Dendritic cell treated with granulocyte-macrophage colony-stimulating factor and Interleukin-4, amounts not matched to agents 40 ng/mL and 50 ng/mL, for 4 days (primary cell): Measurements from ENCODE around the gene PLEKHG1.

Experiments used
- H3K27ac Mint-ChIP-seq: one replicate; pipeline ENCODE4 v1.8.0; 2022; ENCODE audit warnings: mild to moderate bottlenecking, mixed read lengths
- H3K27me3 Mint-ChIP-seq: one replicate; pipeline ENCODE4 v1.8.0; 2022; ENCODE audit warnings: mild to moderate bottlenecking, mixed read lengths
- H3K36me3 Mint-ChIP-seq: one replicate; pipeline ENCODE4 v1.8.0; 2022; ENCODE audit warnings: low read depth, mixed read lengths
- H3K4me1 Mint-ChIP-seq: one replicate; pipeline ENCODE4 v1.8.0; 2022; ENCODE audit warnings: low read depth, mixed read lengths
- H3K4me3 Mint-ChIP-seq: one replicate; pipeline ENCODE4 v1.8.0; 2022; ENCODE audit warnings: mild to moderate bottlenecking, moderate library complexity, mixed read lengths
- H3K9me3 Mint-ChIP-seq: one replicate; pipeline ENCODE4 v1.8.0; 2022; ENCODE audit warnings: mixed read lengths
- intact Hi-C: fragments of 100-400 bp; cut with micrococcal nuclease; formaldehyde crosslinking; loops from one replicate; pipeline ENCODE4 v1.15.0; 2022

PLEKHG1 gene

GRCh38 chr6:150599199-150600009, at the start of gene PLEKHG1:
Gene PLEKHG1, plus strand, starts transcription at chr6:150599885. Its CDS starts 133,797 bp downstream, at chr6:150733682.
- peaks cover 70% of the 10 kb centered on the region for H3K27me3 Mint-ChIP-seq
- H3K9me3 Mint-ChIP-seq: no peaks in the 10 kb centered on the region
- peak within 1 kb of the TSS; percentile 71 for H3K4me3 Mint-ChIP-seq
- H3K4me1 Mint-ChIP-seq: peaks cover 14% of the 10 kb centered on the region
- H3K27ac Mint-ChIP-seq: no peak within 1 kb of the TSS
- intact Hi-C loops: no loop called here
- H3K36me3 Mint-ChIP-seq: no peaks in the 10 kb centered on the region

GRCh38 chr6:150550244-150550643, 49.4 kb upstream of the PLEKHG1 start:
- no peaks in the 10 kb centered on the region for H3K36me3 Mint-ChIP-seq
- H3K4me1 Mint-ChIP-seq: no peaks in the 10 kb centered on the region
- no peaks in the 10 kb centered on the region for H3K9me3 Mint-ChIP-seq
- peaks cover 7% of the 10 kb centered on the region for H3K27me3 Mint-ChIP-seq
- H3K4me3 Mint-ChIP-seq: no peak overlapping the region
- intact Hi-C loops: no loop called here
- H3K27ac Mint-ChIP-seq: no peak overlapping the region

- Mint-ChIP-seq H3K4me1 (no peaks in the 10 kb centered on the region), H3K36me3 (no peaks in the 10 kb centered on the region), H3K4me3 (no peak overlapping the region), H3K27me3 (peaks cover 7% of the 10 kb centered on the region), H3K27ac (no peak overlapping the region), H3K9me3 (no peaks in the 10 kb centered on the region)
- intact Hi-C loops: no loop called here
Measured at GRCh38 chr6:150557043-150557599, 42.6 kb upstream of the PLEKHG1 start.

GRCh38 chr6:150560004-150560883, 39.4 kb upstream of the PLEKHG1 start:
- no peaks in the 10 kb centered on the region for H3K36me3 Mint-ChIP-seq
- no peaks in the 10 kb centered on the region for H3K4me1 Mint-ChIP-seq
- H3K4me3 Mint-ChIP-seq: no peak overlapping the region
- H3K9me3 Mint-ChIP-seq: no peaks in the 10 kb centered on the region
- intact Hi-C loops: no loop called here
- no peak overlapping the region for H3K27ac Mint-ChIP-seq
- H3K27me3 Mint-ChIP-seq: peaks cover 9% of the 10 kb centered on the region

GRCh38 chr6:150560884-150561219, 38.8 kb upstream of the PLEKHG1 start:
- H3K27ac Mint-ChIP-seq: no peak overlapping the region
- no peaks in the 10 kb centered on the region for H3K36me3 Mint-ChIP-seq
- H3K9me3 Mint-ChIP-seq: no peaks in the 10 kb centered on the region
- intact Hi-C loops: no loop called here
- H3K4me3 Mint-ChIP-seq: no peak overlapping the region
- no peaks in the 10 kb centered on the region for H3K4me1 Mint-ChIP-seq
- H3K27me3 Mint-ChIP-seq: peaks cover 10% of the 10 kb centered on the region

- Mint-ChIP-seq H3K36me3 (no peaks in the 10 kb centered on the region), H3K4me3 (no peak overlapping the region), H3K4me1 (no peaks in the 10 kb centered on the region), H3K27me3 (peaks cover 18% of the 10 kb centered on the region), H3K9me3 (no peaks in the 10 kb centered on the region), H3K27ac (no peak overlapping the region)
- intact Hi-C loops: no loop called here
Measured at GRCh38 chr6:150565945-150566344, 33.7 kb upstream of the PLEKHG1 start.

GRCh38 chr6:150566486-150566885, 33.2 kb upstream of the PLEKHG1 start:
- Mint-ChIP-seq H3K27me3 (peaks cover 18% of the 10 kb centered on the region), H3K9me3 (no peaks in the 10 kb centered on the region), H3K4me3 (no peak overlapping the region), H3K27ac (no peak overlapping the region), H3K36me3 (no peaks in the 10 kb centered on the region), H3K4me1 (no peaks in the 10 kb centered on the region)
- intact Hi-C loops: no loop called here

GRCh38 chr6:150567380-150567779, 32.3 kb upstream of the PLEKHG1 start:
- Mint-ChIP-seq H3K4me3 (no peak overlapping the region), H3K9me3 (no peaks in the 10 kb centered on the region), H3K27me3 (peaks cover 17% of the 10 kb centered on the region), H3K4me1 (no peaks in the 10 kb centered on the region), H3K36me3 (no peaks in the 10 kb centered on the region), H3K27ac (no peak overlapping the region)
- intact Hi-C loops: no loop called here

- intact Hi-C loops: no loop called here
- Mint-ChIP-seq H3K4me1 (no peaks in the 10 kb centered on the region), H3K9me3 (no peaks in the 10 kb centered on the region), H3K36me3 (no peaks in the 10 kb centered on the region), H3K4me3 (no peak overlapping the region), H3K27ac (no peak overlapping the region), H3K27me3 (peaks cover 21% of the 10 kb centered on the region)
Measured at GRCh38 chr6:150567823-150568383, 31.8 kb upstream of the PLEKHG1 start.

GRCh38 chr6:150568560-150568959, 31.1 kb upstream of the PLEKHG1 start:
- Mint-ChIP-seq H3K4me1 (no peaks in the 10 kb centered on the region), H3K4me3 (no peak overlapping the region), H3K9me3 (no peaks in the 10 kb centered on the region), H3K27me3 (peaks cover 26% of the 10 kb centered on the region), H3K36me3 (no peaks in the 10 kb centered on the region), H3K27ac (no peak overlapping the region)
- intact Hi-C loops: no loop called here

GRCh38 chr6:150569161-150569560, 30.5 kb upstream of the PLEKHG1 start:
- H3K4me3 Mint-ChIP-seq: no peak overlapping the region
- H3K27me3 Mint-ChIP-seq: peaks cover 29% of the 10 kb centered on the region

GRCh38 chr6:150573041-150573681, 26.5 kb upstream of the PLEKHG1 start:
- Mint-ChIP-seq H3K4me1 (peaks cover 7% of the 10 kb centered on the region), H3K27me3 (peaks cover 48% of the 10 kb centered on the region), H3K4me3 (no peak overlapping the region), H3K9me3 (no peaks in the 10 kb centered on the region), H3K36me3 (no peaks in the 10 kb centered on the region), H3K27ac (no peak overlapping the region)
- intact Hi-C loops: no loop called here

More at GRCh38 chr6:150569161-150569560, 30.5 kb upstream of the PLEKHG1 start:
- intact Hi-C loops: no loop called here
- Mint-ChIP-seq H3K9me3 (no peaks in the 10 kb centered on the region), H3K27ac (no peak overlapping the region), H3K36me3 (no peaks in the 10 kb centered on the region), H3K4me1 (peaks cover under 1% of the 10 kb centered on the region)

GRCh38 chr6:150575836-150576235, 23.8 kb upstream of the PLEKHG1 start:
- Mint-ChIP-seq H3K9me3 (no peaks in the 10 kb centered on the region), H3K27me3 (peaks cover 40% of the 10 kb centered on the region), H3K36me3 (no peaks in the 10 kb centered on the region), H3K4me1 (peaks cover 7% of the 10 kb centered on the region), H3K4me3 (no peak overlapping the region), H3K27ac (no peak overlapping the region)
- intact Hi-C loops: no loop called here
